Epithelial cell of esophagus (primary cell): ENCODE data around the gene MFN2.
A peak's percentile ranks its signal among the peaks of the same experiment; 100 is the strongest.

Source experiments
- DNase-seq: peaks from one replicate; pipeline ENCODE4 v3.0.0; 2010; ENCODE audit warnings: low read depth
- H3K4me3 ChIP-seq: 2 replicates; pipeline ENCODE4 v1.5.1; 2011; ENCODE audit warnings: mild to moderate bottlenecking, low read length, control low read depth
- TF ChIP-seq, protein P1 (sequence below): IDR thresholded peaks from 2 replicates; pipeline ENCODE4 v1.5.1; 2011; ENCODE audit warnings: low read depth, mild to moderate bottlenecking, low read length, control low read depth, inconsistent platforms; ENCODE audit not compliant: insufficient read depth; ENCODE audit errors: missing control alignments

Gene MFN2

DNA sequence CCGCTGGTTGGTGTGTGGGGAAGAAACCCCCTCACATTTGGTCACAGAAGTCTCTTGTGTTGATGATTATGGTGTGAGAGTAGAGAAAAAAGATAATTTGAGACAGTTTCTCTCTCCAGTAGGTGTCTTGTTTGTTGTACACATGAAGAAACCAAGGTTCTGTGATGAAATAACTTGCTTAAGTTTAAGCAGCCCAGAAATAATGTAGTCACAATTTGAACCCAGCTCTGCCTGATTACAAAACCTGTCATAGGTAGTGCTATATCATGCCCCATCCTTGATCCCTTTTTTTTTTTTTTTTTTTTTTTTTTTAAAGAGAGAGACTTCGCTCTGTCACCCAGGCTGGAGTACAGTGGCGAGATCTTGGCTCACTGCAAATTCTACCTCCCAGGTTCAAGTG is 4.9 kb downstream of the MFN2 start:
- TF ChIP-seq, protein P1, sequence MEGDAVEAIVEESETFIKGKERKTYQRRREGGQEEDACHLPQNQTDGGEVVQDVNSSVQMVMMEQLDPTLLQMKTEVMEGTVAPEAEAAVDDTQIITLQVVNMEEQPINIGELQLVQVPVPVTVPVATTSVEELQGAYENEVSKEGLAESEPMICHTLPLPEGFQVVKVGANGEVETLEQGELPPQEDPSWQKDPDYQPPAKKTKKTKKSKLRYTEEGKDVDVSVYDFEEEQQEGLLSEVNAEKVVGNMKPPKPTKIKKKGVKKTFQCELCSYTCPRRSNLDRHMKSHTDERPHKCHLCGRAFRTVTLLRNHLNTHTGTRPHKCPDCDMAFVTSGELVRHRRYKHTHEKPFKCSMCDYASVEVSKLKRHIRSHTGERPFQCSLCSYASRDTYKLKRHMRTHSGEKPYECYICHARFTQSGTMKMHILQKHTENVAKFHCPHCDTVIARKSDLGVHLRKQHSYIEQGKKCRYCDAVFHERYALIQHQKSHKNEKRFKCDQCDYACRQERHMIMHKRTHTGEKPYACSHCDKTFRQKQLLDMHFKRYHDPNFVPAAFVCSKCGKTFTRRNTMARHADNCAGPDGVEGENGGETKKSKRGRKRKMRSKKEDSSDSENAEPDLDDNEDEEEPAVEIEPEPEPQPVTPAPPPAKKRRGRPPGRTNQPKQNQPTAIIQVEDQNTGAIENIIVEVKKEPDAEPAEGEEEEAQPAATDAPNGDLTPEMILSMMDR, result no peak
- H3K4me3 ChIP-seq, result no peak overlapping the region
- no peak for DNase-seq

DNA sequence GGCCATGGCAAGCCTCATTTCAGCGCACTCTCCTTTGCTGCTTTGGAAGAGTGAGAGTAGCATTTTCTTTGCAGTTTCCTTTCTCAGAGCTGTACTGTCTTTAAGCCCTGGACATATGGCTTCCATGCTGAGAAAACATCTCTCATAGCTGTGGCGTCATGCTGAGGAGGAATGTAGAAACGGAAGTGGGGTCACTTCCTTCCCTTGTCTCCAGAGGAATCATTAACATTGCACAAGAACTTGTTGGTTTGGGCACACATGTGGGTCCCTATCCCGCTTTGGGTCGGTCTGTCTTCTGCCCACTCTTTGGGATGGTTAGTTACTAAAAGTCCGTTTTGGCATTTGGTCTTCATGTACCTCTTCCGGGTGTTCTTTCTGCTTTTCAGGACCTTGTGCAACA is 5.6 kb downstream of the MFN2 start:
- TF ChIP-seq, protein P1, result no peak
- no peak overlapping the region for H3K4me3 ChIP-seq

DNA sequence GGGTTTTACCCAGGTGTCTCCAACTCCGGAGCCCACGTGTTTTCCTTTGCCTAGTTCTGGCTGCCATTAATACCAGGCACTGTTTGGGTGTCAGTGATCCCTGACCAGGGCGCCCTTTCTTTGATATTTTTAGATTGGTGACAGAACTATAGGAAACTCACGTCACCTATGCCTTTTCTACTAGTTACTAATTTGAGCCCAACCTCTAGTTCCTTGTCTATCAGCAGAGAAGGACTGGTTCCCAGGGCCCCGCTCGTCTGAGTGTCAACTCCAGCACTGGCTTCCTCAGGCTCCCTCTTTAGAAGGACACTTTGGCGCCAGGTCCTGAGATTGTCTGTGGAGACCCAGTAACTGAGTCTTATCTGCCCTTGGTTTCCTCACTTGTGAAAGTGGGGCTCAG is 9.4 kb downstream of the MFN2 start:
- no peak for DNase-seq
- TF ChIP-seq, protein P1, result no peak
- no peak overlapping the region for H3K4me3 ChIP-seq

More for the DNA sequence above, 5.6 kb downstream of the MFN2 start:
- DNase-seq, result no peak

DNA sequence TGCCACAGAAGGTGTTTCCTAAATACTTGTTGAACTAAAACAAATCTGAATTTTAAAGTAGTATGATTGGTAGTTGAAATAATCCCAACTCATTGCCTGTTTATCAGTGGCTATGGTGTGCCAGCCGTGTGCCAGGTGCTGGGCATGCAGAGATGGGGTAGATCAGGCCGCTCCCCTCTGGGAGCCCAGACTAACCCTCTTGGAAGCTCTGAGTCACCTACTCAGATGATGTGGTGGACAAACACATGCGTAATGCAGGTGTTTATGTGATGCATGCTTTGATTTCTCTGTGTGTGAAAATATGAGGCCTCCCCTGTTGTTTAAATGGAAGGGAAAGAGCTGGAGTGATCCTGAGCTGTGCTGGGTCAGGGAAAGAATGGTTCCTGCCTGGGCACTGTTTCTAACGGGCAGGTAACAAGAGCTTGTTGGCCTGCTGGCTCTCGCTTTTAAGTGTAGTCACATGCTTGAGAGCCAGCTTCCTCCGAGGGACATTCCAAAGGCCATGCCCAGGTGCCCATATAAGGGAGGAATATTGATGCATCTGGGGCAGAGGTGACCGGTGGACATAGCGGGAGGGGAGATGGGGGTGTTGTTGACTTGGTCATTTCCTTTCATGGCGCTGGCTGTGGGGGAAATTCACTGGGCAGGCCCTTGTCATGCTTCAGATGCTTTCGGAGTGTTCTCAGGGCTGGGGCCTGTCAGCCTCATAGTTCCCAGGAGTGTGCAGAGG is 10.2 kb downstream of the MFN2 start:
- TF ChIP-seq, protein P1, result no peak
- no peak overlapping the region for H3K4me3 ChIP-seq
- DNase-seq, result peak; percentile 41

DNA sequence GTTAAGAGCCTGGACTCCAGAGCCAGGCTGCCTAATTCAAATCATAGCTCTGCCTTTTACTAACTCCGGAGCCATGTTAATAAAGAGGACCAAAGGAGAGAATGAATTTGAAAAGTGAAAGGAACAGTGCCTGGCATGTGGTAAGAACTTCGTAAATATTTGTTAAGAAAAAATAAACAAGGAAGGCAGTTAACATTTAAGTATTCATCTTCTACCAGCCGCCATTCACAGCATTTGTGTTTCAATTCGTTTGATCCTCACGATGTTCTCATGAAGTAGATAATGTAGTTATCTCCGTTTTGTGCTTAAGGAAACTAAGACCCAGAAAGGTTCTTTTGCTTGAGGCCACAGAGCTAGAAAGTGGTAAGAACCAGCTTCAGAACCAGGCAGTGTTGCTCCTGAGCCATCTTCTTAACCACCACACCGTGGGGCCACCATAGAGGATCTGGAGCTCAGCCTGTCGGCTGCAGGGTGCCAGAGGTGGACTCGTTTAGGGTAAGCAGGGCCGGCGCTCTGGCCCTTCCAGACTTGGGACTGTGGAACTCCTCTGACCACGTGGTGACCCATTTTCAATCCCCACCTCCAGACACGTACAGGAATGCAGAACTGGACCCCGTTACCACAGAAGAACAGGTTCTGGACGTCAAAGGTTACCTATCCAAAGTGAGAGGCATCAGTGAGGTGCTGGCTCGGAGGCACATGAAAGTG is 11.9 kb downstream of the MFN2 start:
- H3K4me3 ChIP-seq, result no peak overlapping the region

DNA sequence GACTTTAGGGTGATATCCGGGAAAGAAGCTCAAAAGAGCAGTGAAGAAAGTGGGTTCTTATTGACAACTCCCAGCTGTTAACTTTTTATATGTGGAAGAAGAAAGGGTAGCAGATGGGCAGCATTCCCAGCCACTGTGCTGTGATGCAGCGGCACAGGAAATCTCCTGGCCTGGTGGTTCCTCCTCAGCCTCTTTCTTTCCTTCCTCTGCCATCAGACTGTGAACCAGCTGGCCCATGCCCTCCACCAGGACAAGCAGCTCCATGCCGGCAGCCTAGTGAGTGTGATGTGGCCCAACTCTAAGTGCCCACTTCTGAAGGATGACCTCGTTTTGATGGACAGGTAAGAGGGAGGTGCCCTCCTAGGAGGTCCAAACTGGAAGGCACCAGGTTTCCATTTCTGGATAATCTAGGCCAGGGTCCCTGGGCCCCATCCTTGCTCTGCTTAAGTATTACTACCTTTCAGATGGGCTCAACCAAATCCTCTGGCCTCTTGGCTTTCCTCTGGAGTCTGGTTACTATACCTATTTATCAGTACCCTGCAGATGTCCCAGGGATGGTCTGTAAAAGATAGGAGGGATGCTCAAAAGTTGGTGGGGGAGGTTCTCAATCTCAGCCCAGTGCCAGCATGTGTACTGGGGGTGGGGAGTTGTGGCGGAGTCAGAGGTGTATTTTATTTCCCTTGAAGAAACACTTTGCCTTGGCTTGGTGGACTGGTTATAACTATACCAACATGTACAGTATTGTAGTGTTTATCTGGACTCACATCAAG is 17.0 kb downstream of the MFN2 start:
- TF ChIP-seq, protein P1, result no peak
- DNase-seq, result no peak
- H3K4me3 ChIP-seq, result no peak overlapping the region

More for the DNA sequence above, 11.9 kb downstream of the MFN2 start:
- no peak for DNase-seq
- TF ChIP-seq, protein P1, result no peak
